GM21528 (cell line): ENCODE results near the gene EMX2.

Experiments
- ATAC-seq: cut with Tn5 transposase; IDR thresholded peaks from one replicate; pipeline ENCODE4 v1.9.1; 2021; ENCODE audit warnings: mild to moderate bottlenecking, moderate library complexity; ENCODE audit not compliant: unreplicated experiment, low FRiP score

EMX2 gene

DNA sequence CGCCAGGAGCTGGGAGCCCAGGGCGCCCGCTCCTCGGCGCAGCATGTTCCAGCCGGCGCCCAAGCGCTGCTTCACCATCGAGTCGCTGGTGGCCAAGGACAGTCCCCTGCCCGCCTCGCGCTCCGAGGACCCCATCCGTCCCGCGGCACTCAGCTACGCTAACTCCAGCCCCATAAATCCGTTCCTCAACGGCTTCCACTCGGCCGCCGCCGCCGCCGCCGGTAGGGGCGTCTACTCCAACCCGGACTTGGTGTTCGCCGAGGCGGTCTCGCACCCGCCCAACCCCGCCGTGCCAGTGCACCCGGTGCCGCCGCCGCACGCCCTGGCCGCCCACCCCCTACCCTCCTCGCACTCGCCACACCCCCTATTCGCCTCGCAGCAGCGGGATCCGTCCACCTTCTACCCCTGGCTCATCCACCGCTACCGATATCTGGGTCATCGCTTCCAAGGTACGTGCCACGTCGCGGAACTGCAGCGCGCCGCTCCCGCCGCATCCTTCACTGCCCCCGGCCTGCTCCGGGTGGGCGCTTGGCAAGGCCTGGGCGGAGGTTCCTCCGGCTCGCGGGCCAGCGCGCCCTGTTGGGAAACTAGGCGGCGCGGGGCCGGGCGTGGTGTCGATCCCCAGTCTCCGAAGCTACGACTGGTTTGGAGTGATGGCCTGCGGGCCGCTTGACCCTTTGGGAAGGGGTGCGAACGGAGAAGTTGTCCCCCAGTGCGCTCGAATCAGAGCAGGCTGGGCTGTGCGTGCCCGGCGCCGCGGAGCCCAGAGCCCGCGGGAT is 868 bp downstream of the EMX2 start:
- ATAC-seq, result no peak

DNA sequence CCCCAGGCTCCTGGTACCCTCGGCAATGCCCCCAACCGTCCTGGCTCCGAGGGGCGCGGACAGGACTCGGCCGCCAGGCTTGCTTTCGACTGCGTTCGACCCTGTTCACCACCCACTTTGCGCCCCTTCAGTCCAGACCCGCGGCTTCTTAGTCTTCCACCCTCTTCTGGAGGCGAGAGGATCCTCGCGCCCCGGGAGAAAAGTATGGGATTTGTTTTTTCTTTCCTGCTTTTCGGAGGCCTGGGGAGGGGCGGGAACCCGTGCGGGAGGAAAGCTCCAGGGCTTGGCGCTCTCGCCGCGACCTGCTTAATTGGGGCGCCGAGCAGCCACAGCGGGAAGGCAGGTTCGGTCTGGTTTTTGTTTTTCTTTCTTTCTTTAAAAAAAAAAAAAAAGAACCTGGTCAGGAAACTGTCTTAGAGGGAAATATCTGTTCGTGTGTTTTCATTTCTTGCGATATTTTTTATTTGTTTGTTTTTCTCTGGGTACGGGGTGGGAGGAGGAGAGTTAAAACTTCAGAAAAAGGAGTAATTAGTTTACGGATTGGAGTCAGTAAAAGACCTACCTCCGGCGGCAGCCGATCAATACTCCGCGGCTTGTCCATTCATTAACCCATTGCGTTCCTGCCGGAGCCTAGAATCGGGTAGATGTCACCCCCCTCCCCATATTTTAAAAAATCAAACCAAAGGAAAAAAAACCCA is 1.6 kb downstream of the EMX2 start:
- ATAC-seq, result no peak

DNA sequence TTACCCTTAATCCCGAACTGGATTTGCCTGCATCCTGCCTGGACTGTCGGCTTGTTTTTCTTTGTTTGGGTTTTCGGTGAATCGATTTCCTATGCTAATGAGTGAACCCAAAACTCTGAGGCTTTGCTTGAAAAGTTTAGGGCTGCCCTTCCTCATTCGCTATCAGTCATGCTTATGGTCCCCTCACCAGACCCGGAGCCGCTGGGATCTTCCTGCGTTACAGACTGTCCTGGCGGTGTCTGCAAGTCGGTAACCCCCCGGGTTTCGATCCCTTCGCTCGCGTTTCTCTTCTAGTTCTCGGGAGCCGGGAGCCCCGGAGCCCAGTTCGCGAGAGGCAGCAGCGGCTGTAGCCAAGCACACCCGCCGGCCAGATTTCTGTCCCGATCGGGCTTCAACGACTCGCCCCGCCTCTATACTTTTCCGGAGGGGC is 2.2 kb downstream of the EMX2 start:
- no peak for ATAC-seq

DNA sequence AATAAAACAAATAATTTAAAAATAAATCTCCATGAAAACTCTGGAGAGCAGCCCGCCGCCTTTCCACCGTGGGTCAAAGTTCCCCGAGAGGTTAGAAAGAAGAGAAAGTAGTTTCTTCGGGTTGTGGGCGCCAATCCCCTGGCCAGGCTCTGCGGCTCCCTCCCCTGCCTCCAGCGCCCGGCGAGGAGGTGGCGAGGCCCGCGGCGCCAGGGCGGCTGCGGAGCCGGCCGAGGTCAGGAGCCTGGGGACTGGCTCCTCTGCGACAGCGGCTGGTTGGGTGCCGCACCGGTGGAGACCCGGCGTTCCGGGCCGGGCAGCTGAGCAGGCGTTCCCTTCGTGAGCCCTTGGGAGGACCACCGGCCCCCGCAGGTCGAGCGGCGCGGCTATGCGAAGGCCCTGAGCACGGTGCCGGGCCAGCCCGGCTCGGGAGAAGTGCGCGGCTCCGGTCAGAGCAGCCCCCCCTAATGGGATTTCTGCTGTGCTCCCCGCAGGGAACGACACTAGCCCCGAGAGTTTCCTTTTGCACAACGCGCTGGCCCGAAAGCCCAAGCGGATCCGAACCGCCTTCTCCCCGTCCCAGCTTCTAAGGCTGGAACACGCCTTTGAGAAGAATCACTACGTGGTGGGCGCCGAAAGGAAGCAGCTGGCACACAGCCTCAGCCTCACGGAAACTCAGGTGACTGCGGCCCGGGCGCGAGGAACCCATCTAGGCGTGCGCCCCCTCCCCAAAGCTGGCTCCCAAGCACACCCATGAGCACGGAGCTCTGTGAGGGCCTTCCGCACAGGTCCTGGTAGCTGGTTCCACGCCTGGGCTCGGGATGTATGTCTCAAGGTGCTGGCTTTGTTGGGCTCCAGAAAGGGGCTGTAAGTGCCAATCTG is 2.8 kb downstream of the EMX2 start:
- ATAC-seq, result no peak

DNA sequence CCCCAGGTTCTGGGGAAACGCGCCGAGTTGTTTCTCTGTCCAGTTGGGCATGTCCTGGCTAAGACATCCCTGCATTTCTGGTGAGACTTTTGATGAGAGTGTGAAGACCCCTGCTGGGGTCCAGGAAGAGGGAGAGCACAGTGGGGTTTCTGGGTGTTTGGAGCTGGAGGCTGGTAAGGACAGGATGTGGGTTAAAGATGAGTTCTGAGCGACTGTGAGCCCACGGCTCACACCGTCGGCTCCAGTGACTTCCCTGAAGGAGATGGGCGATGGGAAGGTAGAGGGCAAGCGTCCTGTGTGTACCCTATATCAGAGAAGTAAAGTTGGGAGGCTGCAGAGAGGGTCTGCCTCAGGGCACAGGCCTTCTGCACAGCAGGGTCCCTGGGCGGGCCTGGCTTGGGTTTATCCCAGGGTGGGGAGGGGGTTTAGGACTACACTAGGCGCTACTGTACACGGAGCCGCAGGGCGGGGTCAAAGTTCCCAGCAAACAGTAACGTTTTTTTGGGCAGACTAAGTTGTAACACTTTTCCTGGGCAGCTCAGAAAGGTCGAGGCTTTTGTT is 3.6 kb downstream of the EMX2 start:
- no peak for ATAC-seq

DNA sequence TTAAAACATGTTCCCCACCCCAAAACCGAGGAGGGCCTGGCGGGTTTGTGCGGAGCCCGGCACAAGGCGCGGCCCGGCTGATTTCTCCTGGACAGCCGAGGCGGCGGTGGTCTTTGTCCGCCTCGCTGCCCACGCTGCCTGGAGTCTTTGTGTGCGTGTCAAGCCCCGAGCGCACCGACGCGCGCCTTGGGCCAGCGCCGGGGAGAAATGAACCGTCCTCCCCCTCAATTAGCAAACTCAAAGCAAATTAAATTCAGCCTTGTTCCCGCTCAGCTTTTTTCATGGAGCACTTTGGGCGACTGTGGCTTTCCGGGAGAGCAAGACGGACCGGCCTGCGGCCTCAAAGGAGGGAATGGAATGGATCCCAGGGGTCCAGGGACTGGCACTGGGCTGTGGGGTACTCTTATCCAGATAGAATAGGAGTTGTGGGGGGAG is 4.1 kb downstream of the EMX2 start:
- ATAC-seq, result no peak

DNA sequence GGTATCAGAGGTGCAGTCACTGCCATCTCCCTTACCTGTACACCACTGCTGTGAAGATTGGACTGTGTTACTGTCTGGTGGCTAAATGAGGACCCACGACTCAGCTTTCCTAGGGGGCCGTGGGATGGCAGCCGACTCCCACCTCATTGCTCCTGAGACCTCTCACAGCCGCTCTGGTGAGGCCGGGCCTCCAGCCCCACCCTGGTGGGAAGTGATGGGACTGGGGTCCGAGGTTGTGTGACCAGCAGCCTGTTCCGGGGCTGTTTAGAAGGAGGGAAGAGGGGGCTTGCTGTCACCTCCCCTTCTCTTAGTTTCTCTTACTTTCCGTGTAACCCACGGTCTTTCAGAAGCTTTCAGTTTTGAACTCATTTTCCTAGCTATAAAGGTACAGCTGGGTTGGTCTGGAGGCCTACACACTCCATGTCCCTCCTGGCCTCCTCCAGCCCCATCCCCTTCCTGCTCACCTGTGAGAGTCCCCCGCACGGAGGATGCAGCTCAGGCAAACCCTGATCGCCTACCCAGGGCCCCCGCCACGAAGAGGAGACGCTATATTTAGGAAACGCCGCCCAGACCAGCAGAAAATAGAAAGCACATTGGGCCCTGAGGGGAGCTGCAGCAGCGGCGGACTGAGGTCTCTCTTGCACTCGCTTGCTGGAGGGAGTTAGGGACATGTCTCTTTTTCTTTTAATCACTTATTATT is 4.6 kb downstream of the EMX2 start:
- no peak for ATAC-seq

DNA sequence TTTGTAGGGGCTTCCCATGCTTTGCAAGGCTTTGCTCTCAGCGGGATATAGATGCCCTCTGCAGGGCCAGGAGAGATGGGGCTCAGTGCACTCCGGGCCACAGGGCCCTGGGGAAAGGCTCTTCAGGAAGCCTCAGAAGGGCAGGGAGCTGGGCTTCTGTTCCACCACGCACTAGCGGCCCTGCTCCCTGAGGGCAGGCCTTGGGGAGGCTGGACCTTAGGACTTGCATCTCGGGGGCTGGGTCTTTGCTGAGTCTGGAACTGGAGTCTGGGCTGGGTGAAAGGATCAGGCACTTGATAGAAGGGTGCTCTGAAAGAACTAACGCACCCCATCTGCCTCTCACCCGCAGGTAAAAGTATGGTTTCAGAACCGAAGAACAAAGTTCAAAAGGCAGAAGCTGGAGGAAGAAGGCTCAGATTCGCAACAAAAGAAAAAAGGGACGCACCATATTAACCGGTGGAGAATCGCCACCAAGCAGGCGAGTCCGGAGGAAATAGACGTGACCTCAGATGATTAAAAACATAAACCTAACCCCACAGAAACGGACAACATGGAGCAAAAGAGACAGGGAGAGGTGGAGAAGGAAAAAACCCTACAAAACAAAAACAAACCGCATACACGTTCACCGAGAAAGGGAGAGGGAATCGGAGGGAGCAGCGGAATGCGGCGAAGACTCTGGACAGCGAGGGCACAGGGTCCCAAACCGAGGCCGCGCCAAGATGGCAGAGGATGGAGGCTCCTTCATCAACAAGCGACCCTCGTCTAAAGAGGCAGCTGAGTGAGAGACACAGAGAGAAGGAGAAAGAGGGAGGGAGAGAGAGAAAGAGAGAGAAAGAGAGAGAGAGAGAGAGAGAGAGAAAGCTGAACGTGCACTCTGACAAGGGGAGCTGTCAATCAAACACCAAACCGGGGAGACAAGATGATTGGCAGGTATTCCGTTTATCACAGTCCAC is 5.4 kb downstream of the EMX2 start:
- no peak for ATAC-seq

DNA sequence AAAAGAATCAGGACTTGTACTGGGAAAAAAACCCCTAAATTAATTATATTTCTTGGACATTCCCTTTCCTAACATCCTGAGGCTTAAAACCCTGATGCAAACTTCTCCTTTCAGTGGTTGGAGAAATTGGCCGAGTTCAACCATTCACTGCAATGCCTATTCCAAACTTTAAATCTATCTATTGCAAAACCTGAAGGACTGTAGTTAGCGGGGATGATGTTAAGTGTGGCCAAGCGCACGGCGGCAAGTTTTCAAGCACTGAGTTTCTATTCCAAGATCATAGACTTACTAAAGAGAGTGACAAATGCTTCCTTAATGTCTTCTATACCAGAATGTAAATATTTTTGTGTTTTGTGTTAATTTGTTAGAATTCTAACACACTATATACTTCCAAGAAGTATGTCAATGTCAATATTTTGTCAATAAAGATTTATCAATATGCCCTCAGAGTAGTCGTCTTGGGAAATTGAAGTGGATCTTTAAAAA is 6.6 kb downstream of the EMX2 start:
- ATAC-seq, result no peak

DNA sequence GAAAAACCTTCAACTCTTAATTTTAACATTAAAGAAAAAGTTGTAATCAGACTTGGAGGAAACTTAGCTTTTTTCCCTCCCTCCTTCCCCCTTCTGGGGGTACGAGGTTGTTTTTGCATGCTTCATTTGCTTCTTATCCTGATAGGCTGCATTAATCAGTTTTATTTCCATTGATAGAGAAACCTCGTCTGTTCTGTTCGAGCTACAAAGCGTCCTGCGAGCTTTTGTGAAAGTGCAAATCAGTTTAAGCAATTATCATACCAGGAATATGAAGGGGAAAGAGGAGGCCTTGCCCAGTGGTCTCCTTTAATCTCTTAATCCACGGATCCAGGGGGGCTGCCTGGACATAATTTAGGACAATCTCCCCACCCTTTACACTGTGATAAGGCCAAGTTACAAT is 7.5 kb downstream of the EMX2 start:
- no peak for ATAC-seq

DNA sequence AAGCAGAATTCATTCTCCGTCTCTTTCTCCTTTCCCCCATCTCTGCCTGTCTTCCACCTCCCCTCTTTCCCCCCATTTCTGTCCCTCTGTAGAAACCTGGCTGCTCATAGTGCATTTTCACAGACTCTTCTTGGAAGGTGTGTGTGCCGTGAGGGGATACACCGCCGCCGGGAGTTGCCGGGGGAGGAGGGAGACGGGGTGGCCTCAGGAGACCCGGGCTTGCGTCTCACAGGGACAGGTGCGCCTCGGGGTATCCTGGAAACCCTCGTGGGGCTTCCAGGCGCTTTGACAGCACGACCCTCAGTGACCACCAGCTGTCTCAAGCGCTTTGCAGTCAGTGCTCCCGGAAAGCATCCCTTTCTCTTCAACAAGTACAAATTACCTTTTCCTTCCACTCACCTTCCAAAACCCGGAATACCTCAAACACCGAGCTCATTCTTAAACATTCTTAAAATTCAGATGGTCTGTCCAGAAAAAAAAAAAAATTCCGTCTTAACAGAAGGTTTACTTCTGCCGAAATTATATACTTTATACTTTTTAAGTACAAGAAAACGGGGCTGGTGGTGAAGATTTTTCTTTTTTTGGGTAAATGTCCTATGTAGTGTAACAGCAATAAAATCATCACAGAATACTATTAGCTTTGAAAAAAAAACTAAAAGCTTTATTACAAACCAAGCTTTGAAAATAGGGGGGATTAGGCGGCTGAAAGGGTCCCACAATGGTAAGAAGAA is 8.2 kb downstream of the EMX2 start:
- ATAC-seq, result no peak

DNA sequence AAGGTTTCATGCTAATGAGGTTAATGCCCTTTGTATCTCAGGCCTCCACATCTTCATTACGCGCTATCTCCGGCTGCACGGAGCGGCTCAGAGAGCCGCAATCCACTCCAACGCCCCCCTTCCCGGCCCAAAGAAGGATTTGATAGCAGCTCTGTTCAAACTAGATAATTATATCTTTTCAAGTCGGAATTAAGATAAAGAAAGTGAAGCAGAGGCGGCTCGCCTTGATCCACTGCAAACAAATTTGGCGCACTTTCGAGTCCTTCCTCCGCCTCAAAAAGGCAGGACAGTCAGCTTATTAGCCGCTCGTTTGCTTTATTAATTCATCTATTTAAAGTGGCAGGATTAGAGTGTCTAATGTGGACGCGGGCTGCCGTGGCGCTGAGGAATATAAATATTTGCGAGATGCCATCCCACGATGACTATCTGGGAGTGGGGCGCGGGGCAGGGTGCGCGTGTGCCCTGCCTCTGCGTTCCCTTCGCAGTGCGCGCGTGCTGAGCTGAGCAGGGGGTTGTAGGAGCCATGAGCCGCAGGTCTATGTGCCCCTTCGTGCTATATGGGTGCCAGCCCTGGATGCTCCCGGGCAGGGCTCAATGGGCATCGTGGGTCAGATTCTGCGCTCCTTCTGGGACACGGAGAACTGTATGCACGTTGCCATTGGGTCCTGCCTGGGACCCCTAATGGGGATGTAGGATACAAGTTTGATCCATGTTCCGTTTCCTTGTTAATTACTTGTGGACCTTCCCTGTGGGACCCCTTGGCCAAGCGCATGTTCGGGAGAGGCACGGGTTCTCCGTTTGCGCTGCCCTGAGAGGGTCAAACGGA is 9.0 kb downstream of the EMX2 start:
- no peak for ATAC-seq

DNA sequence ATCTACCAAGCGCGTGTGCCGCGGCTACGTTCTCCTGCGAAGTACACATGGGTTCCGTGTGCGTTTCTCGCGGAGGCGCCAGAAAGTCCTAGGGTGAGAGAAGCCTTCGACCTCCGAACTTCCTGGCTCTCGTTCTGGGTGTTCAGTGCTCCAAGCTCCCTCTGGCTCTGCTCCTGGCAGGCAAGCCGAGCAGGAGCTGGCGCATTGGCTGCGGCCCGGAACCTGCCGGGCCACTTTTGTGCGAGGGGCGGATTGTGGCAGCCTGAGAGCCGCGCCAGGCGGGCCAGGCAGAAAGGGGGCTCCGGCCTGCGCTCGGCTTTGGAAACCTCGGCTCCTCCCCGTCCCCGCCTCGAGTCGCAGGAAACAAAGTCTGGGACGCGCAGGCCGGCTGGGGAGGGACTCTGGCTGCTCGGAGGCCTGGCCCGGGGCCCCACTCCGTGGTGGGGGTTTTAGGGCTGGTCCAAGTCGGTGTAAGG is 9.6 kb downstream of the EMX2 start:
- no peak for ATAC-seq

DNA sequence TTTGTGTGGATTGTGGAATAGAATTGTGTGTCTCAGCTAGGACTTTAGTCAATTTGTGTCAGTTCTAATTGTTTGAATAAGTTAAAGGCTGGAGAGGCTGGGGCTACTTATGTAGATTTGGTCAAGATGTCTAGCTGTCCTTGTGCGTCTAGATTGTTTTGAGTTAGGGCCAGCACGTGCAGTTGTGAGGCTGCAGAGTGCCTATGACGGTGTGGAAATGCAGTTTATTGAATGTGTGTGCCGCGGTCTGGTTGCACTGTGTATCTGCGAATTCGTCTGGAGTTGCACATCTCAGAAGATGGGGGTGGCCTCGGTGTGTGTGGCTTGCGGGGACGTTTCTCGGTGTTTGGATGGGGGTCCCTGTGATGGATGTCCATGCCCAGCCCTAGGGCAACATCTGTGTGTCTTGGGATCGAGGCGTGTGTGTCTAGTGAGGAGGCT is 10.2 kb downstream of the EMX2 start:
- ATAC-seq, result no peak

DNA sequence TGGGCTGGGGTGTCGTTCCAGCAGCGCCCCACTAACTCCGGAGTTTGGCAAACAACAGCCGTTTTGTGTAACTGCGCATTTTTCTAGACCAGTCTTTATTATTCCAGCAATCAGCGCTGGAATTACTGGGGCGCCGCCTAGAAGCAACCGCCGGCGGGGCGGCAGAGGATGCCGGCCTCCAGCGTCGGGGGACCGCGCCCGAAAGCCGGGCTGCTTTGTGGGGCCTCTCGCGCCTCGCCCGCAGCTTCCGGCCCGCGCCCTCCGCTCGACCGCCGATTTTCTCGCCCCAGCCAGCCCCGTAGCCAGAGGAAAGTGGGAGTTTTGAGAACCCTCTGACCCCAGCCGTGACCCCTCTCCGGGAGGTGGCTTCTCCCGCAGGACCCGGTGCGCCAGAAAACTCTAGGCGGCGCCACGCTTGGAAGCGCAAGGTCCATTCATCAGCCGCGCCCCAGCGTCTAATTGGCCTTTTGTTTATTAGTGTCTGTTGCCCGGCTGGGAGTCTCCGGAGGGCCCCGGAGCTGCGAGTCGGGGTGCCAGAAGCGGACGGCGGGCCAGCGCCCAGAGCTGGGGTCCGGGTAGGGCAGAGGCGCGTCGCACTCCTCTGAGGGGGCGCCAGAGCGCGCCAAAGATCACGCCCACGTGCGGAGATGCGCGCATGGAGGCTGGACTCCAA is 10.7 kb downstream of the EMX2 start:
- no peak for ATAC-seq

DNA sequence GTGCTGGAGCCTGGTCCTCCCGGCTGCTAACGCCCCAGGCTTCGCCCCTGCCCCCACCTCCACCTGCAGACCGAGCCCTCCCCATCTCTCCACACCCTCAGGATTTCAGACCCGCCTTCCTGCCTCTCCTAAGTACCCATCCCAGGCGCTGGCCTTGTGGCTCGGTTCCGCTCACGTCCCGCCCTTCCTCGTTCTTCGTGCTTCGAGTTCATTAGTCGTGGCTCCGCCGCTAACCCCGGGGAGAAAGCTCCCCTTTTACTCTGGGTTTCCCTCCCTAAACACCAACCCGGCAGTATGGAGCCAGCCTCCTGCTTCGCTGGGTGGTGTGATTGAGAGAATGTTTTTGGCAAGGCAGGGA is 11.2 kb downstream of the EMX2 start:
- no peak for ATAC-seq
